NCI-H2081 treated with DMSO at 0.1 percent for 48 hours (cell line): ENCODE results near the gene UNK.
"Not testable (repeated sequence)": the region's sequence is repeated elsewhere in the genome, so short reads cannot be mapped to it uniquely, and the experiment has no call there.

Experiments used
- DNase-seq: peaks from one replicate; lab custom pipeline; 2025; lab: John Stamatoyannopoulos, UW

Gene UNK

GRCh38 chr17:75773808-75774470 is 10.7 kb upstream of the UNK start:
- DNase-seq = no peak

GRCh38 chr17:75774471-75774990 is 10.1 kb upstream of the UNK start:
- no peak for DNase-seq

GRCh38 chr17:75774991-75775668 is 9.5 kb upstream of the UNK start:
- DNase-seq = no peak

GRCh38 chr17:75776386-75777295 is 8.0 kb upstream of the UNK start:
- DNase-seq = no peak

GRCh38 chr17:75777296-75777922 is 7.2 kb upstream of the UNK start:
- DNase-seq = no peak

GRCh38 chr17:75778066-75778860 is 6.3 kb upstream of the UNK start:
- DNase-seq = not testable (repeated sequence)

- no peak for DNase-seq
These were observed 5.8 kb upstream of the UNK start for GRCh38 chr17:75778861-75779249.

GRCh38 chr17:75779250-75779986 is 5.2 kb upstream of the UNK start:
- peak; percentile 100 for DNase-seq

GRCh38 chr17:75779987-75780889 is 4.4 kb upstream of the UNK start:
- no peak for DNase-seq

GRCh38 chr17:75783069-75783783 is 1.4 kb upstream of the UNK start:
- no peak for DNase-seq

- no peak for DNase-seq
These were observed 668 bp upstream of the UNK start for GRCh38 chr17:75783803-75784472.

- DNase-seq = no peak
These were observed 647 bp downstream of the UNK start for GRCh38 chr17:75785016-75785890.

- DNase-seq = no peak
These were observed 6.6 kb downstream of the UNK start for GRCh38 chr17:75791254-75791653.

GRCh38 chr17:75793460-75793859 is 8.9 kb downstream of the UNK start:
- DNase-seq = no peak

GRCh38 chr17:75795820-75796607 is 11.4 kb downstream of the UNK start:
- no peak for DNase-seq

- DNase-seq = no peak
These were observed 14.8 kb downstream of the UNK start for GRCh38 chr17:75799402-75799801.
